Left ventricle myocardium inferior (tissue), 1 donor: ENCODE results near the gene PDE8A. TPM values are rescaled to one million over a fixed set of nuclear protein-coding genes. Genes with fewer than 3 reads are reported as not detected.

ENCODE experiments used
- DNase-seq: peaks from one replicate; pipeline ENCODE4 v3.0.0-alpha.2; 2020
- H3K27ac ChIP-seq: fragments of 200-600 bp; replicated peaks from 2 replicates; pipeline ENCODE4 v1.8.0; 2021
- H3K27me3 ChIP-seq: fragments of 200-600 bp; 2 replicates; pipeline ENCODE4 v1.8.0; 2021; ENCODE audit warnings: low read depth
- H3K36me3 ChIP-seq: fragments of 200-600 bp; 2 replicates; pipeline ENCODE4 v1.8.0; 2021
- H3K4me1 ChIP-seq: fragments of 200-600 bp; 2 replicates; pipeline ENCODE4 v1.8.0; 2021
- H3K4me3 ChIP-seq: fragments of 200-600 bp; 2 replicates; pipeline ENCODE4 v1.8.0; 2021; ENCODE audit warnings: mild to moderate bottlenecking, moderate library complexity
- H3K9me3 ChIP-seq: fragments of 200-600 bp; replicated peaks from 2 replicates; pipeline ENCODE4 v1.8.0; 2021
- CTCF ChIP-seq: fragments of 200-600 bp; IDR thresholded peaks from 2 replicates; pipeline ENCODE4 v1.8.0; 2021; ENCODE audit warnings: antibody characterized with exemption, mild to moderate bottlenecking, borderline replicate concordance
- intact Hi-C: fragments of 100-400 bp; cut with micrococcal nuclease; formaldehyde crosslinking; loops from one replicate; pipeline ENCODE4 v1.11.0; 2022
- total RNA-seq: library from RNA; stranded (reverse); fragmentation: NEBNext Ultra II Directional; extraction: Animal tissue kit (Norgen Biotek cat#: 25700); gene quantifications from one replicate; pipeline ENCODE4 v1.2.1, GENCODE V29; 2021
- donor health status: DM: no; HTN: yes; CAD: no; lungs with severe emphysema.

The PDE8A gene
- total RNA-seq, 1 donor from 2014 or later, result 17.8 TPM

DNA sequence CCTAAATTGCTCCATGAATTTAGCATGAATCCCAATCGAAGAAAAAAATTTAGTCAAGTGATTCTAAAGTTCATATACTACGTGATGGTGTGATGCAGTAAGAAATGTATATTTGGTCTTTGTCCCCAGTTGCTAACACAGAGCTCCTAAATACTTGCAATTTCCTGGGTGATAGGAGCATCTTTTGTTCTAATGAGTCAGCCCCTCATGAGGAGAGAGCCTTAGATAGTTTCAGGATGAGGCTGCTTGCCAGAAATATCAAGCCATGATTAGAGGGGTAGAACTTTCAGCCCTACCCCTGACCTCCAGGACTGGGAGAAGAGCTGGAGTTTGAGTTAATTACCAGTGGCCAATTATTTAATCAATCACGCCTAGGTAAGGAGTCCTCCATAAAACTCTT, 170.2 kb downstream of the PDE8A start:
- no peaks in the 10 kb centered on the region for H3K4me1 ChIP-seq
- H3K4me3 ChIP-seq, result no peak overlapping the region
- TF ChIP-seq CTCF, result no peak
- H3K27ac ChIP-seq, result no peak overlapping the region
- no peaks in the 10 kb centered on the region for H3K27me3 ChIP-seq
- H3K9me3 ChIP-seq, result no peaks in the 10 kb centered on the region
- no peak for DNase-seq
- intact Hi-C loops, result no loop called here
- no peaks in the 10 kb centered on the region for H3K36me3 ChIP-seq

DNA sequence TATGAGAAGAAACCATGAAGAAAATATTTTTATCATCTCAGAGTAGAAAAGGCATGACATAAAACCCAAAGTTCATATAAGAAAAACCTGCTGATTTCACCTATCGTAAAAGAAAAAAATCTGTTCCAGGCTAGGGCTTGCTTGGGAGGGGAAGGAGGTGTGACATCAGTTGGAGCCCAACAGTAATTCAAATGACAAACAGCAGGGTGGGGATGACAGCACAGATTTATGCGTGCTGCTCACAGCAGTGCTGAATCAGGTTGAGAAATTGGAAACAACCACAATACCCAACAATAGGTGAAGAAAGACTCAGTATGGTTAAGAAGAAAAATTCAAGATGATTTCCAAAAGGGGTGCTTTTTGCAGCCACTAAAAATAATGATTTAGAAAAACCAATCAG, 172.4 kb downstream of the PDE8A start:
- no peak overlapping the region for H3K27ac ChIP-seq
- intact Hi-C loops, result no loop called here
- H3K27me3 ChIP-seq, result no peaks in the 10 kb centered on the region
- H3K9me3 ChIP-seq, result no peaks in the 10 kb centered on the region
- no peak for TF ChIP-seq CTCF
- DNase-seq, result no peak
- no peaks in the 10 kb centered on the region for H3K36me3 ChIP-seq
- H3K4me3 ChIP-seq, result no peak overlapping the region
- no peaks in the 10 kb centered on the region for H3K4me1 ChIP-seq

DNA sequence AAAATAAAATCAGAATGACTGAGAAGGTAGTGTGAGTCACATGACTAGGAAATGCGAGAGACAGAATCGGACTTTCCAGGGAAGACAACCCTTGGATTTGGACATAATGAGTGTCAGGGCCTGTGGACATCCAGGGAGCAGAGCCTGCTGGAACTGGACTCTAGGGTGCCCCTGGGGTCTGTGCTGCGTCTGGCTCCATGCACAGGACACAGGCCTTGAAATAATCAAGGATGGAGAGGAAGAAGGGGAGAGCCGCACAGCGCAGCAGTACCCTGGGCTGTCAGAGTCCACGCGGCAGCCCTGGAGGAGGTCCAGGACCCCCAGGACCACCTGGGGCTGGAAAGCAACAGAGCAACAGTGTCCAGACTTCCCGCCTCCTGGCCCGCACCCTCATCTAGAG, 173.7 kb downstream of the PDE8A start:
- no peaks in the 10 kb centered on the region for H3K36me3 ChIP-seq
- H3K4me1 ChIP-seq, result no peaks in the 10 kb centered on the region
- no peak overlapping the region for H3K27ac ChIP-seq
- no peak for TF ChIP-seq CTCF
- H3K4me3 ChIP-seq, result no peak overlapping the region
- H3K9me3 ChIP-seq, result no peaks in the 10 kb centered on the region
- no peak for DNase-seq
- intact Hi-C loops, result no loop called here
- no peaks in the 10 kb centered on the region for H3K27me3 ChIP-seq

- intact Hi-C loops, result no loop called here
- Histone ChIP-seq H3K27me3 (no peaks in the 10 kb centered on the region), H3K4me1 (no peaks in the 10 kb centered on the region), H3K27ac (no peak overlapping the region), H3K36me3 (no peaks in the 10 kb centered on the region), H3K4me3 (no peak overlapping the region), H3K9me3 (no peaks in the 10 kb centered on the region)
- DNase-seq, result no peak
- TF ChIP-seq CTCF, result no peak
These were observed 174.2 kb downstream of the PDE8A start for GRCh38 chr15:85155857-85156256.

- no peak overlapping the region for H3K4me3 ChIP-seq
- H3K27me3 ChIP-seq, result no peaks in the 10 kb centered on the region
- no peaks in the 10 kb centered on the region for H3K4me1 ChIP-seq
- TF ChIP-seq CTCF, result no peak
- H3K9me3 ChIP-seq, result peaks cover 5% of the 10 kb centered on the region
- H3K27ac ChIP-seq, result no peak overlapping the region
- no peak for DNase-seq
- H3K36me3 ChIP-seq, result no peaks in the 10 kb centered on the region
- intact Hi-C loops, result no loop called here
These were observed 175.7 kb downstream of the PDE8A start for GRCh38 chr15:85157344-85157743.

- Histone ChIP-seq H3K4me3 (no peak overlapping the region), H3K27me3 (no peaks in the 10 kb centered on the region), H3K4me1 (no peaks in the 10 kb centered on the region), H3K36me3 (no peaks in the 10 kb centered on the region), H3K27ac (no peak overlapping the region), H3K9me3 (peaks cover 25% of the 10 kb centered on the region)
- no peak for TF ChIP-seq CTCF
- no peak for DNase-seq
- intact Hi-C loops, result no loop called here
These were observed 180.6 kb downstream of the PDE8A start for GRCh38 chr15:85162237-85162636.
